Measurements from ENCODE around the gene NUP214.
"Not testable (repeated sequence)": the region's sequence is repeated elsewhere in the genome, so short reads cannot be mapped to it uniquely, and the experiment has no call there.

NUP214 gene

DNA sequence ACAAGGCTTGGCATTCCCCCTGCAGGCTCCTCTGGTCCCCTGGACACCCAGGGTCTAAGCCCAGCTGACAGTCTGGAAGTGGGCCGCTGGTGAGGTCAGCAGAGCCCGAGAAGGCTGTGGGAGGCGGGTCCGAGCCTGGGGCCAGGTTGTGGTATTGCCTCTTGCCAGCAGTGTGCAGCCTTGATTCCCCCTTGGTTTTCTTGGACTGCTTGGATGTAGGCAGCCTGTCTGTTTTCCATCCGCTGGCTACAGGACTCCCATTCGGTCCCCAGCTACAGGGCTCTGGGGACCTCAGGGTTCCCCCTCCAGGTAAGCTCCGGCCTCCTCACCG lies 27.5 kb upstream of the NUP214 start:
- H3F3A ChIP-seq (ENCODE audit: control insufficient read depth, insufficient read depth) = no peaks in the 10 kb centered on the region
- no peaks in the 10 kb centered on the region for H4K20me1 ChIP-seq (ENCODE audit: control insufficient read depth, insufficient read depth, low read depth, low read length)
- no peaks in the 10 kb centered on the region for H3K79me2 ChIP-seq (ENCODE audit: control insufficient read depth, low read length)
- no peaks in the 10 kb centered on the region for H3K4me1 ChIP-seq (ENCODE audit: control insufficient read depth, low read length)
- H3K4me2 ChIP-seq (ENCODE audit: low read length) = no peak overlapping the region
- H3K36me3 ChIP-seq (ENCODE audit: control insufficient read depth, low read length) = no peaks in the 10 kb centered on the region
- TF ChIP-seq, protein P1, sequence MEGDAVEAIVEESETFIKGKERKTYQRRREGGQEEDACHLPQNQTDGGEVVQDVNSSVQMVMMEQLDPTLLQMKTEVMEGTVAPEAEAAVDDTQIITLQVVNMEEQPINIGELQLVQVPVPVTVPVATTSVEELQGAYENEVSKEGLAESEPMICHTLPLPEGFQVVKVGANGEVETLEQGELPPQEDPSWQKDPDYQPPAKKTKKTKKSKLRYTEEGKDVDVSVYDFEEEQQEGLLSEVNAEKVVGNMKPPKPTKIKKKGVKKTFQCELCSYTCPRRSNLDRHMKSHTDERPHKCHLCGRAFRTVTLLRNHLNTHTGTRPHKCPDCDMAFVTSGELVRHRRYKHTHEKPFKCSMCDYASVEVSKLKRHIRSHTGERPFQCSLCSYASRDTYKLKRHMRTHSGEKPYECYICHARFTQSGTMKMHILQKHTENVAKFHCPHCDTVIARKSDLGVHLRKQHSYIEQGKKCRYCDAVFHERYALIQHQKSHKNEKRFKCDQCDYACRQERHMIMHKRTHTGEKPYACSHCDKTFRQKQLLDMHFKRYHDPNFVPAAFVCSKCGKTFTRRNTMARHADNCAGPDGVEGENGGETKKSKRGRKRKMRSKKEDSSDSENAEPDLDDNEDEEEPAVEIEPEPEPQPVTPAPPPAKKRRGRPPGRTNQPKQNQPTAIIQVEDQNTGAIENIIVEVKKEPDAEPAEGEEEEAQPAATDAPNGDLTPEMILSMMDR (IDR thresholded peaks at IDR 0.05; ENCODE audit: low read depth, low read length, poor library complexity, severe bottlenecking) = no peak
- no peak for TF ChIP-seq EZH2phosphoT487 (IDR thresholded peaks at IDR 0.05; ENCODE audit: borderline replicate concordance, low read length)
- no peaks in the 10 kb centered on the region for H3K9me2 ChIP-seq (replicated peaks; ENCODE audit: control insufficient read depth, low read length)
- no peak overlapping the region for H3K4me3 ChIP-seq (ENCODE audit: low read length)
- H3K27ac ChIP-seq (ENCODE audit: low read depth, low read length) = no peak overlapping the region
- no peaks in the 10 kb centered on the region for H3K9me3 ChIP-seq (ENCODE audit: control insufficient read depth, insufficient read depth, low read length)
- H3K27me3 ChIP-seq (ENCODE audit: control insufficient read depth, low read length) = peaks cover 31% of the 10 kb centered on the region

DNA sequence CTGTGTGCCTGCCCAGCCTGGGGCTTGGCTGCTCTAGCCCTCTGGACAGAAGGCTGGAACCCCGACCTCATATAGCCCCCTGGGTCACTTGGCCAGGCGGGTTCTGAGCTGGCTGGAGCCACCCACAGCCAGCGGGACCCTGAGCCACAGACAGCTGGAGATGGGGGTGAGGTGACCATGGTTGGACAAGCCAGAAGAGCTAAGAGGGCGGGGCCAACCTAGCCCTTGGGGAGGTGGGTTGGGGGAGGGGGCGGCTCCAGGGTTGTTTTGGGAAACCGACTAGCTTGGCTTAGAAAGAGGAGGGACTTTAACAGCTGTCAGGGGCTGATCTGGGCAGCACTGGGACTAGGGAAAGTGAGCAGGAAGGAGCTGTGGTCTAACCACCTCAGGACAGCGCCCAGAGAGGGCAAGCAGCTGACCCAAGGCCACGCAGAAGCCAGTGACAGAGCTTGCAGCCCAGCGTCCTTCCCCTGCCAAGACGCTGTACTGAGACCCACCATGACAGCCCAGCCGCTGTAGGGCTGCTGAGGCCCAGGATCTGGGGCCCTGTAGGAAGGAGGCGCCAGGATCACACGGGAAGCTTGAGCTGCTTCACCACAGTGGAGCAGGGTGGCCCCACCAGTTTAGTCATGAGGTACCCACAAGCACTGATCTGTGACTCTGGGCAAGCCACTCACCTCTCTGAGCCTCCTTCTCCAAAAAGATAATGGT lies 26.8 kb upstream of the NUP214 start:
- no peak overlapping the region for H3K4me3 ChIP-seq (ENCODE audit: low read length)
- no peak overlapping the region for H3K27ac ChIP-seq (ENCODE audit: low read depth, low read length)
- H4K20me1 ChIP-seq (ENCODE audit: control insufficient read depth, insufficient read depth, low read depth, low read length) = no peaks in the 10 kb centered on the region
- H3K36me3 ChIP-seq (ENCODE audit: control insufficient read depth, low read length) = no peaks in the 10 kb centered on the region
- no peak overlapping the region for H3K4me2 ChIP-seq (ENCODE audit: low read length)
- no peaks in the 10 kb centered on the region for H3F3A ChIP-seq (ENCODE audit: control insufficient read depth, insufficient read depth)
- no peaks in the 10 kb centered on the region for H3K9me2 ChIP-seq (replicated peaks; ENCODE audit: control insufficient read depth, low read length)
- peaks cover 31% of the 10 kb centered on the region for H3K27me3 ChIP-seq (ENCODE audit: control insufficient read depth, low read length)
- TF ChIP-seq EZH2phosphoT487 (IDR thresholded peaks at IDR 0.05; ENCODE audit: borderline replicate concordance, low read length) = no peak
- TF ChIP-seq, protein P1 (IDR thresholded peaks at IDR 0.05; ENCODE audit: low read depth, low read length, poor library complexity, severe bottlenecking) = no peak
- H3K4me1 ChIP-seq (ENCODE audit: control insufficient read depth, low read length) = no peaks in the 10 kb centered on the region
- H3K9me3 ChIP-seq (ENCODE audit: control insufficient read depth, insufficient read depth, low read length) = no peaks in the 10 kb centered on the region
- H3K79me2 ChIP-seq (ENCODE audit: control insufficient read depth, low read length) = no peaks in the 10 kb centered on the region

DNA sequence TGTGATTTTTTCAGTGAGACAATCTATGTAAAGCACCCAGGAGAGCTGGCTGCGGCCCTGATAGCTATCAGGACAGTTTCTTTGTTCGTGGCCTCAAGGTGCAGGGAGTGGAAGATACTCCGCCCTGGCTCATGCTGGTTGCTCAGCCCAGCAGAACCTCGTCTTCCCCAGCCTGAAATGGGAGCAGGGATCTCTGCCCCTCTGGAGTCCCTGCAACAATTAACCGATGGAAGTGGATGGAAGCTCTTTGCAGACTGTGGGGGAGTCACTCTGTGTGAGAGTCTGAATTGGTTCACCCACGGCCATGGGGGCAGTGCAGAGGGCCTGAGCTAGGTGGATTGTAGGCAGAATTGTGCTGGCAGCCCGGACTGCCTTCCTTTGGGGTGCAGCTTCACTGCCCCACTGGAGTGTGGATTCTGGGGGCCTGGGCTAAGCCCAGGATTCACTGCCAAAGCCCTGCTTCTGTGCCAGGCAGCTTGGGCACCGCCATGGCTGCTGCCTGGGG lies 26.2 kb upstream of the NUP214 start:
- Histone ChIP-seq H3K4me2 (ENCODE audit: low read length) (no peak overlapping the region), H3K27ac (ENCODE audit: low read depth, low read length) (no peak overlapping the region)

DNA sequence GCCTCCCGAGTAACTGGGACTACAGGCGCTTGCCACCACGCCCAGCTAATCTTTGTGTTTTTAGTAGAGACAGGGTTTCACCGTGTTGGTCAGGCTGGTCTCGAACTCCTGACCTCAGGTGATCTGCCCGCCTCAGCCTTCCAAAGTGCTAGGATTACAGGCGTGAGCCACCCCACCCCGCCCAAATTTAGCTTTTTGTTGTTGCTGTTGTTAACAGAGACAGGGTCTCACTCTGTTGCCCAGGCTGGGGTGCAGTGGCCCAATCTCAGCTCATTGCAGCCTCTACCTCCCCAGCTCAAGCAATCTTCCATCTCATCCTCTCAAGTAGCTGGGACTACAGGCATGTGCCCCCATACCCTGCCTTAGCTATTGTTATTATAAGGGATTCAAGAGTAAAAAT lies 25.5 kb upstream of the NUP214 start:
- not testable (repeated sequence) for H3K9me2 ChIP-seq (replicated peaks; ENCODE audit: control insufficient read depth, low read length); H3F3A ChIP-seq (ENCODE audit: control insufficient read depth, insufficient read depth); H3K4me1 ChIP-seq (ENCODE audit: control insufficient read depth, low read length); H3K4me2 ChIP-seq (ENCODE audit: low read length); H3K36me3 ChIP-seq (ENCODE audit: control insufficient read depth, low read length); H4K20me1 ChIP-seq (ENCODE audit: control insufficient read depth, insufficient read depth, low read depth, low read length); H3K27ac ChIP-seq (ENCODE audit: low read depth, low read length); H3K79me2 ChIP-seq (ENCODE audit: control insufficient read depth, low read length); H3K9me3 ChIP-seq (ENCODE audit: control insufficient read depth, insufficient read depth, low read length); H3K4me3 ChIP-seq (ENCODE audit: low read length)
- H3K27me3 ChIP-seq (ENCODE audit: control insufficient read depth, low read length) = peaks cover 35% of the 10 kb centered on the region

More for the DNA sequence above, 26.2 kb upstream of the NUP214 start:
- Histone ChIP-seq H3K4me3 (ENCODE audit: low read length) (no peak overlapping the region), H3K36me3 (ENCODE audit: control insufficient read depth, low read length) (no peaks in the 10 kb centered on the region), H3K79me2 (ENCODE audit: control insufficient read depth, low read length) (no peaks in the 10 kb centered on the region), H3K9me3 (ENCODE audit: control insufficient read depth, insufficient read depth, low read length) (no peaks in the 10 kb centered on the region), H4K20me1 (ENCODE audit: control insufficient read depth, insufficient read depth, low read depth, low read length) (no peaks in the 10 kb centered on the region), H3K4me1 (ENCODE audit: control insufficient read depth, low read length) (no peaks in the 10 kb centered on the region), H3K9me2 (replicated peaks; ENCODE audit: control insufficient read depth, low read length) (no peaks in the 10 kb centered on the region), H3F3A (ENCODE audit: control insufficient read depth, insufficient read depth) (no peaks in the 10 kb centered on the region), H3K27me3 (ENCODE audit: control insufficient read depth, low read length) (peaks cover 32% of the 10 kb centered on the region)
- TF ChIP-seq, protein P1 (IDR thresholded peaks at IDR 0.05; ENCODE audit: low read depth, low read length, poor library complexity, severe bottlenecking) = no peak
- TF ChIP-seq EZH2phosphoT487 (IDR thresholded peaks at IDR 0.05; ENCODE audit: borderline replicate concordance, low read length) = no peak
